Activated CD4-positive, alpha-beta T cell treated with anti-CD3 and anti-CD28 coated beads for 24 hours (primary cell): ENCODE measurements around the gene CMTM4.
"Not testable (repeated sequence)": the region's sequence is repeated elsewhere in the genome, so short reads cannot be mapped to it uniquely, and the experiment has no call there.

Experiments used
- DNase-seq, 2 donors: peaks; one replicate each; pipeline ENCODE4 v3.0.0-alpha.2; 2020; ENCODE audit warnings: low read depth in 2 of 2

Gene CMTM4

DNA sequence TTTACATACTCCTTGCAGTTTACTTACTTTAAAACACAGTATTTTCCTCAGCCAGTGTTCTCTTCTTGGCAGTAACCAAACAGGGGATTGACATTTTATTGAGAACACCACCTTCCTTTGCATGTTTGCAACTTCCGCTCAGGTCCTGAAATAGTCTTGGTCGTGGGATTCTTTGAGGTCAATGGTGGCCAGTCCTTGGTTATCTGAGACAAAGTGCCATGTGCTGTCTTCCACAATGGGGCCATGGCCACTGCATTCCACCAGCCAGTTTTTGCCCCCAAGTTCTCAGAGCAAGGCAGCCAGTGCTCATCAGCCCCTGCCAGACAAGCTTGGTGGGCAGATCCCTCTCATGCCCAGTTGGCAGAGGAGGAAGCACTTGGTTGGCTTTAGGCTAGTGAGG is 22.9 kb downstream of the CMTM4 start:
- DNase-seq, result no peak

DNA sequence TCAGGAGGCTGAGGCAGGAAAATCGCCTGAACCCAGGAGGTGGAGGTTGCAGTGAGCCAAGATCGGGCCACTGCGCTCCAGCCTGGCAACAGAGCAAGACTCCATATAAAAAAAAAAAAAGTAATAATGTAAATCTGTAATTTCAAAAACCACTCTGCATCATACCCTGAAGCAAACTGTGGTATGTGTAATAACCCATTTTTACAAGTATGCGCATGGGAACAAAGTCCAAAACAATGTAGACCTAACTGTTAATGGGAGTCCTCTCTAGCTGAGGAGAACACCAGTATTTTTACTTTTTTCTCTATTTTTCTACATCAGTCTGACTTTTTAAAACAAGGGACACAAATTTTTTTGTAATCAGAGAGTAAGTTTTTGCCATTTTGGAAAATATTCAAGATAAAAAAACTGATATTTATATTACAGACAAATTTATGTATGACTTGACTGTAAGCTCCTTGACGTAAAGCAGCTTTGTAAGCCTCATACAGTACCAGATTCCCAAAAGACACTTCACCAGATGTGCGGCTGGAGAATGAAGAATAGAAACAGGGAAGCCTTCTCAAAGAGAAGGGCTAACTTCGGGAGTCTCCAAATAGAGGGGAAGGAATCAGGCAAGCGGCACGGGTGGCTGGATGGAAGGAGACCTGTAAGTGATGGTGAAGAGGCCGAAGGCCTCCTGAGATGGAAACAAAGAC is 25.7 kb downstream of the CMTM4 start:
- no peak for DNase-seq

DNA sequence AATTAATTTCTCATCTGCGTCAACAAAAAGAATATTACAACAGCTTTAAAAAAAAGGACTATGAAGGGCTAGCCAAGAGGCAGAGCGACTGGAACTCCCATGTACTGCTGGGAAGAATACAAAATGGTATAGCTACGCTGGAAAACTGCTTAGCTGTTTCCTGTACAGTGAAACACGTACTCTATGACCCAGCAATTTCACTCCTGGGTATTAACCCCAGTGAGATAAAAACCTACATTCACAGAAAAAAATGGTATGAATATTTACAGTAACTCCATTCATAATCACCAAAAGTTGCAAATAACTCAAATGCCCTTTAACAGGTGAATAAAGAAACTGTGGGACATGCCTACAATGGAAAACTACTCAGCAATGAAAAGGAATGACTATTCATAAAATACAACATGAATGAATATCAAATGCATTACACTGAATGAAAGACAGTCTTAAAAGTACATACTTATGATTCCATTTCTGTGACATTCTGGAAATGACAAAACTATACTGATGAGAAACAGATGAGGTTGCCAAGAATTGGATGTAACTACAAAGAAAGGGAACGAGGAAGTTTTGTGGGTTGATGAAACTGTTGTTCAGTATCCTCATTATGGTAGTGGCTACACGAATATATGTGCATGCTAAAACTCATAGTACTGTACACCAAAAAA is 27.6 kb downstream of the CMTM4 start:
- DNase-seq, result no peak

DNA sequence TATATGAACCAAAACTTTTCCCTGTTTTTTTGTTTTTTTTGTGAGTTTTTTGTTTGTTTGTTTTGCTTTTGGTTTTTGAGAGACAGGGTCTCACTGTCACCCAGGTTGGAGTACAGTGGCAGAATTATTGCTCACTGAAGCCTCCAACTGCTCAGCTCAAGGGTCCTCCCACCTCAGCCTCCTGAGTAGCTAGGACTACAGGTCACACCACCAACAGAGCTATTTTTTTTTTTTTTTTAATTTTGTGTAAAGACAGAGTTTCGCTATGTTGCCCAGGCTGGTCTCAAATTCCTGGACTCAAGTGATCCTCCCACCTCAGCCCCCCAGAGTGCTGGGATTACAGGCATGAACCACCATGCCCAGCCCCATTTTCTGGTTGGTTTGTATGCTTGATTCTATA is 28.6 kb downstream of the CMTM4 start:
- no peak for DNase-seq

DNA sequence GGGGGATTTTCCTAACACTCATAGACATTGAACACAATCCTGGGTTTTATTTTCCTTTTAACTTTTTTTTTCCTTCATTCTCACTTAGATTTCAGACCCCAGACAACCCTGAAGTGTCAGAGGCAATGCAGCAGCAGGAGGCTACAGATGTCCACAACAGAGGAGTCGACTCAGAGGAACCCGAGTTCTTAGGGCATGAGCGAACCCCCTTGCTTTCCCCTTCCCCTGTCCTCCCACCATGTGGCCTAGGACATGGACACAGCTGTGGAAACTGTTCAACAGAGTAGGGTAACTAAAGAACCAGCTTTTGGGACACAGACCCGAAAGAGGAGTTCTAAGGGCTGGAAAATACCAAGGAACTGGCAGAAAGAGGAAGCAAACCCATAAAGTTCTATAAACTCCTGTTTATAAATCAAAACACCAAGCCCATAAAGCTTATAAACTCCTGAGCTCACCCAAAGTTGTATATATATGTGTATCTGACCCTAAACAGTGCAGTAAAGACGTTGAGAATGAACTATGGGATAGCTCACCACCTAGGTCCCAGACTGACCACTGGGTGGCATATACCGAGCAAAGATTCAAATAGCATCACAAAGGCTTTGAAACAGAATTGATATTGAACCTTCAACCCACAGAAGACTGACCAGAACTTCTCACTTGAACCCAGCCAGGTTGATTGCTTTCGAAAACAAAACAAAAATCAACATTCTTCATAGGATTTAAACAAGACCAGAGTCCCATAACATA is 33.9 kb downstream of the CMTM4 start:
- no peak for DNase-seq

DNA sequence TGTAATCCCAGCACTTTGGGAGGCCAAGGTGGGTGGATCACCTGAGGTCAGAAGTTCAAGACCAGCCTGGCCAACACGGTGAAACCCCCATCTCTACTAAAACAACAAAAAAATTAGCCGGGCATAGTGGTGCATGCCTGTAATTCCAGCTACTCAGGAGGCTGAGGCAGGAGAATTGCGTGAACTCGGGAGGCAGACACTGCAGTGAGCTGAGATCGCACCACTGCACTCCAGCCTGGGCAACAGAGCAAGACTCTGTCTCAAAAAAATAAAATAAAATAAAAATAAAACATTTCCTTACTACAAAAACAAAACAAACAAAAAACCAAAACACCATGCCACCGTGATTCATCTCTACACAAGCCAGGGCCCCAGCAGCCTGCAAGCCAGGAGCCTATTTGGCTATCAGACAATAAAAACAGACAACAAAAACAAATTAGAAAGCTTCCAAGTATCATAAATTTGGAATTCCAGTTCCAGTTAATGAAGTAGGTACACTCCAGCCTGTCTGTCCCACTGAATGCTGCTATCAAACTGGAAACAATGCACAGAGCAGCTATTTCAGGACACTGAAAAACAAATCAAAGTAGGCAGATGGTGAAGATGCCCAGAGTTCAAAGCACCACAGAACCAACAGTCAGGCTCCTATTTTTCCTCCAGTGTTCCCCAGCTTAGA is 34.7 kb downstream of the CMTM4 start:
- not testable (repeated sequence) for DNase-seq

DNA sequence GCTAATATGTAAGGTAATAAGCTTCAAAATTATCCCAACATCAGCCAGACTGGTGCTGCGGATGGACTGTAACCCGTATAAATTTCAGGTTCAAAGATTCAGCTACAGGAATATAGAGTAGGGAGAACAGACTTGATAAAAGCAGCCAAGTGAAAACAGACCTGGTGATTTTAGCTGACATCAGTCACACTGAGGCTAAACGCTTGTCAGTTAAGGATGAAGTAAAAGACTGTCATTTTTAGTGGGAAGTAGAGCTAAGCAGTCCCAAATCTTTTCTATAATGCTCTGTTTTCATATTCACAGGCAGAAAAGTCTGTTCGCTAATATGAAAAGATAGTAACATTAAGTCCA is 35.4 kb downstream of the CMTM4 start:
- DNase-seq, result no peak

DNA sequence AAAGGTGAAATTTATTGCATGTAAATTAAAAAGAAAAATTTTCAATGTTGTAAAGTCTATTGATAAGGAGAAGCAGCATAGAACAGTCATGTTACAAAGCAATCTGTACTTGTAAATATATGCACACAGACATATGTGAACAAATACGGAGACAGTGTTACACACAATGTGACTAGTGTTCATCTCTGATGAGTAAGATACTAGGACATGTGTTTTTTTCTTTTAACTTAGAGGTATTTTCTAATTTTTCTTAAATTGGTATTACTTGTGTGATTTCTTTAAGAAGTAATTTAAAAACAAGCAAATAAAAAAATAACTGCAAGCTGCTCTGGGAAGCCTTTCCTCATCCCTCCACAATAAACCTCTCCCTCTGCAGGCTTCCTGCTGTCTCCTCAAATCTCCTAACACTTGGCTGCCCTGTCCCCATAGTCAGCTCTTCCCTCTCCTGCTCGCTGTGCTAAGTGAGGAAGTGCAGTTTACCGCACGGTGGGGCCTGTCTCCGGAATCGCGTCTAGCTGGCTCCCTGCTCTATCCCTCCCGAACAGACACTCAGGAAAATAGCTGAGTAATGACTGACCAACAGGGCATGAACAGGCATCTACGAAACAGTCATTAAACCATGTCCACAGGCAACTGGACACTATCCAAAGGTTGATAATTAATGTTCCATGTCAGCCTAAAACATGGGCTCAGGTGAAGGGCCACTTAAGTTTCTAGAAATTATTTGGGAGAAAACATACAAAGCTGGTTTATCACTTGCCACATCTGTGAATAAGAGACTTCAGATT is 35.9 kb downstream of the CMTM4 start:
- no peak for DNase-seq

DNA sequence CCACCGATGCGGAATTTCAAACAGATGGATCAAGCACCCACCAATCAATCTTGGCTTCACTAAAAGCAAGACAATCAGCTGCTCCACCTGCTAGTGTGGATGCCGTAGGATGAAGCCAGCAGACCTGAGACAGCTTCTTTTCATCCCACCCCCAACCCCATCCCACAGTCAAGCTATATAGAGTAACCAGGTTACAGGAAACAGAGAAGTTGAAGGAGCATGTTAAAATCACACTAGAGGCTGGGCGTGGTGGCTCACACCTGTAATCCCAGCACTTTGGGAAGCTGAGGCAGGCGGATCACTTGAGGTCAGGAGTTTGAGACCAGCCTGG is 37.7 kb downstream of the CMTM4 start:
- no peak for DNase-seq

DNA sequence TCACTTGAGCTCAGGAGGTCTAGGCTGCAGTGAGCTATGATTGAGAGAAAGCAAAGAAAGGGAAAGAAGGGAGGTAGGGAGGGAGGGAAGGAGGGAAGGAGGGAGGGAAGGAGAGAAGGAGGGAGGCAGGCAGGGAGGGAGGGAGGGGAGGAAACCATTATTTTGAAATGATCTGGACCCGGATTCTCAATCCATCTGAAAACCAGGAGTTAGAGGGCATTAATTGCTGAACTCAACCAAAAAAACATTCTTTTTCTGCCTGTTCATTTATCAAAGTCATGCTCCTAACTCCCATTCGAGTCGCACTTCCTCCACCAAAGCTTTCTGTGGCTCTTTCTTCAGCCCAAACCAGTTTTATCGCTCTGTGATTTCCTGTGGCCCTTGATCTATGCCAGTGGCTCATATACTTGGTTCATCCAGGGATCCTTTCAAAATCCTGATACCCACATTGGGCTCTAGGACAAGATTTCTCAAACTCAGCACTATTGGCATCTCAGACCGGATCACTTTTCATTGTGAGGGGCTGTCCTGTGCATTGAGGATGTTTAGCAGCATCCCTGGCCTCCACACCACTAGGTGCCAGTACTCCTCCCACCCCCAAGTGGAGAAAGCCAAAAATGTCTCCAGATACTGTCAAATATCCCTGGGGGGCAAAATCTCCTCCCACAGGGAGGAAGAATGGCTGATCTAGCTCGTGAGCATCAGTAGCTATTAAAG is 38.2 kb downstream of the CMTM4 start:
- no peak for DNase-seq

DNA sequence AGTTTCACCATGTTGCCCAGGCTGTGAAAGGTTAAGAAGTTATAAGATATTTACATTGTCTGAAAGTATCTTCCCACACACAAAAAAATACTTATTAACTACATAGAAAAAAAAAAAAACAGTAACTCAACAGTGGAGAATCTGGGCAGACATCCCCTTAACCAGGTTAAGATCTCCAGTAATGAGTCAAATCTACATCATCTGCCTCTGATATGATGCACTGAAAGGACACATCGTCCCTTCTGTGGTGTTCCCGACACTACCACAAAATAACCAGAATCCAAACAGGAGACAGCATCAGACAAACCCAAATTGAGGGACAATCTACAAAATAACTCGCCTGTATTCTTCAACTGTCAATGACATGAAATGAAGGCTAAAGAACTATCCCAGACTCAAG is 40.0 kb downstream of the CMTM4 start:
- DNase-seq, result no peak

DNA sequence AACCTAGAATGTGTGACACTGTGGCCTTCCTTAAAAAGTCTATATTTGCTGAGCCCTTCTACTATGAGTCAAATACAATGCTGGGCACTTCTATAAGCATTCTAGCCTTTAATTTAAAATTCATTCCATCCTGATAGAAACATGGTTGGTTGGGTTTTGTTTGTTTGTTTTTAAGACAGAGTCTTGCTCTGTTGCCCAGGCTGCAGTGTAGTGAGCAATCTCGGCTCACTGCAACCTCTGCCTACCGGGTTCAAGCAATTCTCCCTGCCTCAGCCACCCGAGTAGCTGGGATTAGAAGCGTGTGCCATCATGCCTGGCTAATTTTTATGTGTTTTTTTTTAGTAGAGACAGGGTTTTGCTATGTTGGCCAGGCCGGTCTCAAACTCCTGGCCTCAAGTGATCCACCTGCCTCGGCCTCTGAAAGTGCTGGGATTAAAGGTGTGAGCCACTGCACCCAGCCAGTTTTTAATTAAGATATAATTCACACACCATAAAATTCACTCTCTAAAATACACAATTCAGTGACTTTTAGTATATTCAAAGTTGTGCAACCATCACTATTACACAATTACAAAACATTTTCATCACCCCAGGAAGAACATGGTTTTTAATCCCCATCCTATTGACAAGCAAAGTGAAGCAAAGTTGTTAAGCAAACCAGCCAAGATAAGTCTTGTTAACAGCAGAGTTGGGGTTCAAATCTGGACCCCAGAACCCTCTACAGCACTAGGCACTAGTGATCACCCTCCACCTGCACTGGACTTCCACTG is 42.8 kb downstream of the CMTM4 start:
- no peak for DNase-seq

DNA sequence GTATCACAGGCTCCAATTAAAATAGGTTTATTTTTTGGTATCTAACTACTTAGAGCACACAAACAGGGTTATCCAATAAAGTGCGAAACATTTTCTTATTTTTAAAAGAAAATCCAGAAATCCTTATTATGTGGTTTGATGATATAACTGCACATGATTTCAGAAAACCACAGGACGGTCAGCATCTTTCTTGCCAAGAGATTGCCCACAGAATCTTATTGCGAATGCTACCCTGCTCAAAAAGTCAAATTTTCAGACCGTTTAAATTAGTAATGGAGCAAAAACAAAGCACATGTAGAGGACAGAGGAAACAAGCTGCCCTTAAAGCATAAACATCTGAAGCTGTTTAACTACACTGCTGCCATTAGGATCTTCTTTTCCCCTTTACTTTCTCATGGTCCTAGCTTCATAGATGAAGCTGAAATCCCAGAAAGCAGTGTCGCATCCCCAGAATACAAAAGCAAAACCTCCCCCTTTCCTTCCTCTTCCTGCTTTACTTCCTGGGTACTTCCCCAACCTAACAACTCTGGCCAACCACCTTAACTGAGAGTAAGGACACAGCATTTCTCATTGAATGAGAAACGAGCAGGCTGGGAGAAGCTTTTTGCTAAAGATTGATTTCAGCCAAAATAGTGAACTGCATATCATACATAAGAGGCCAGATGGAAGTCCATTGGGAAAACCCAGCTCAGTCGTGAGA is 43.7 kb downstream of the CMTM4 start:
- no peak for DNase-seq

DNA sequence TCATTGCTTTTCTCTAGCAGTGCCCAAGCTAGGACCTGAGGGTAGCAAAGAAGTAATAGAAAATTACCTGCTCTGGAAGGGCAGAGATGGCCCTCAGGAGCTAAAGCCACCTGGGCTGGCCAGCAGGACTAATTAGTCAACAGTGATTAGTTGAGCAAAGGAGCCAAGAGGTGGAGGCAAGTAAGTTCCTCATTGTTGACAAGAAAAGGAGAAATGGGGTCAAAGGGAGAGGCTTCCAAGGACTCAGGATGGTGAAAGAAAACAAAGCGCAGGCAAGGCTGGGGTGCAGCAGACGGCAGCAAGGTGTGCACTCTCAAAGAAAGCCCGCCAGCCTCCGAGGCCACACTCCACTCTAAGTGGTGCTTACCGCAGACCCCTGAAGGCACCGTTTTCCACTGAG is 44.6 kb downstream of the CMTM4 start:
- DNase-seq, result no peak

DNA sequence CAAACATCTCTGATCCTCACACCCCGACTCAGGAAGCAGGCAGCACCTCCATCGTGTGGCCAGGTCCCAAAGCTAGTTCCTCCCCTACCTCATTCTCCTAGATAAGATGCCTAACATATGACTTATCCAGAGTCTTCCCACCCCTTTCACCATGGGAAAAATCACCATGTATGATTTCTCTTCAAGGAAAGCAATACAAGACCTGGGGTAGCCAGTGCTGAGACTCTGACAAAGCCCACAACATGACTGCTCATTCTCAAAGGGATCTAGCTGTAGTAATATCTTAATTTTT is 45.1 kb downstream of the CMTM4 start:
- DNase-seq, result no peak

DNA sequence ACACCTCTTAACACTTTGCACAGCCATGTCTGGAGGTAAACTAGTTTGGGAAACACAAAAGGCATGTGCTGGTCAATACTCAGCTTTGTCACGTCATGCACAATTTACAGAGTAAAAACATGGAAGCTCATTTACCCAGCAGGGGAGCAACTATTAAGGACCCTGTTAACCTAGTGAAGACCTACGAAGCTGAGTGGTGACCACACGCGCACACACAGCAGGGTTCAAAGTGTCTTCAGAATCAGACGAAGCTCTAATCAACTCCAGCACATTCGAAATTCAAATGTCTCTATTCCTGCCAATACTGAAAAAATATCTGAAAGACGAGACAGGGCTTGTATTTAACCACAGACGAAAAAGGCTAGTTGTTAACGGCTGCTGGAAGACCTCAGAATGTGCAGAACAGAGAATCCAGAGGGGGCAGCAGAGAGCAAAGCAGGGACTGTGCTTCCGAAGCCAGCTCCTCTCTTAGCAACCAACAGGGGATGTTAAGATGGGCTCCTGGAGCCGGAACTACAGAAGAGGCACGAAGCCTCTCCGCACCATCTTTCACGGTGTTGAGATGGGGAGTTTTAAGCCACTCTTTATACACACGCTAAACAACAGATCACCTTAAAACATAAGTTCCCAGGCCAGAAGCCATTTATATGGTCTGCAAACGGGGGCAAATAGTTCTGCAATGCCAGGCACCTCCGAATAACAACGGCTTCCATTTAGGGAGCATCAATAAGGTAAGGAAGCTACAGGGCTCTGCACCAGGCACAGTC is 45.7 kb downstream of the CMTM4 start:
- peak; percentile 74 to 75 for DNase-seq

DNA sequence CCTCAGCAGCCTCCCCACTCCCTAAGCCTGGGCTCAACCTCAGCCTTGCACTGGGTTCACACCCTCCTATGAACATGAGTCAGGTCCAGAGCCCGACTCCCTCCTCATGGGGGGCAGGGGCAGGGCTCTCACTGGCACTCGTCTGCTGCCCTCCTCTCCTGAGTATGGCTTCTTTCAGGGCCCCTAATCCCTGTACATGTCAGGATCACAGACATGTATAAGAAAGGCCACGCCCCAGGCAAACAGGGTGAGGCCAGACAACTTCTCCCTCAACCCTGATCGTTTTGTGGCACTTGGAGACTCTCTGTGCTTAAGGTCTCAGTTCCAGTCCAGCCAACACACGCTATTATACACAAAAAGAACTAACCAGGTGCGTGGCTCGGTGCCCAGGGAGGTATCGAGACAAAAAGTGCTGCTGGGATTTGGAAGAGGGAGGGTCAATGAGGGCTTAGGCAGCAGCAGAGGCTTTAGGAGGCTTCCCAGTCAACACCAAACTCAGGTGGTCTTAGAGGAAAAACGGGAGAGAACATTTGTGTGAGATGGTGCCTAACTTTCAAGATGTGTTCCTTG is 46.8 kb downstream of the CMTM4 start:
- DNase-seq, result no peak

DNA sequence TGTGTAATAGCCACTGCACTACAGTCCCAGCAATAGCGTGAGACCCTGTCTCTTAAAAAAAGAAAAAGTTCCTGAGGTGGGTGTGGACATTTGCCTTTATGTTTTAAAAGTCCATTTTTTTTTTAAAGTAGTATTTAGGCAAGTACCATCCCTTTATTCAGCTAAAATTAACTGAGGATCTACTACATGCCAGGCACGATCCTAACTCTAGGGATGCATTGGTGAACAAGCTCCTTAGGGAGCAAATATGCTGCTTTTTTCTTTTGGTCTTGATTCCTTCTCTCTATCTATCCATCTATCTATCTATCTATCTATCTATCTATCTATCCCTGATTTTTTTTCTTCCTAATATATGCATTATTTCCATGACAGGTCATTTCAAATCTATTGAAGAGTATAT is 47.4 kb downstream of the CMTM4 start:
- no peak for DNase-seq

DNA sequence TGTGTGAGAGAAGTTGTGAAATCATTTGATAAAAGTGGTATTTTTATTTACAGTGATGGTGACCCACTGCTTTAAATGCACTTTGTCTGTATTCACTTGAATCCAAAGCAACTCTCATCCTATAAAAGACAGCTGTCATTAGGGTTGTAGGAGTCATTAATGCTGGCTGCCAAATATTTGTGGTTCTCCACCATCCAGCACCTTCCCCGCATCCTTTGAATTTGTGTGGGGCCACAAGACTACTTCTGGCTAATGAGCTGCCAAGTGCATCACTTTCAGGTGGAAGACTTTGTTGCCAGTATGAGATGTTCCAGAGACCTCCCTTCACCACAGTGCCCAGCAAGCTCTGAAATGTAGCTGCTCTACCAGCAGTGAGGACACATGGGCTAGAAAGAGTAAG is 48.7 kb downstream of the CMTM4 start:
- DNase-seq, result no peak
